CD14-positive monocyte (primary cell): ENCODE results near the gene CALHM1. TPM values are rescaled to one million over a fixed set of nuclear protein-coding genes. Genes with fewer than 3 reads are reported as not detected.
A peak's percentile ranks its signal among the peaks of the same experiment; 100 is the strongest.

Experiments
- DNase-seq, 3 donors: peaks; one replicate each; pipeline ENCODE4 v3.0.0-alpha.2; 2011 to 2022
- H2AFZ ChIP-seq: 2 replicates; pipeline ENCODE4 v1.6.0; 2012; ENCODE audit warnings: mild to moderate bottlenecking, low read depth, low read length, inconsistent platforms; ENCODE audit not compliant: insufficient read depth, poor library complexity, severe bottlenecking
- H3K27ac ChIP-seq, 2 donors: 1 replicate in 1 of 2; 2 replicates in 1 of 2; pipeline ENCODE4 v1.5.1; 2012 to 2013; ENCODE audit warnings: low read length in 2 of 2, control low read depth in 1 of 2, inconsistent platforms in 1 of 2, low read depth in 1 of 2, mild to moderate bottlenecking in 1 of 2
- H3K27me3 ChIP-seq, 2 donors: one replicate each; pipeline versions ENCODE4 v1.6.0 to v1.6.1; 2011 to 2013; ENCODE audit warnings: low read length in 2 of 2; ENCODE audit not compliant: control insufficient read depth in 2 of 2, insufficient read depth in 2 of 2
- H3K36me3 ChIP-seq, 2 donors: replicated peaks in 1 of 2; 1 replicate in 1 of 2; 2 replicates in 1 of 2; pipeline versions ENCODE4 v1.5.1 to v1.6.1; 2012 to 2013; ENCODE audit warnings: low read length in 2 of 2, control low read depth in 1 of 2, inconsistent platforms in 1 of 2, mild to moderate bottlenecking in 1 of 2; ENCODE audit not compliant: insufficient read depth in 2 of 2, control insufficient read depth in 1 of 2
- H3K4me1 ChIP-seq, 2 donors: 1 replicate in 1 of 2; 2 replicates in 1 of 2; pipeline versions ENCODE4 v1.5.1 to v1.6.1; 2012 to 2013; ENCODE audit warnings: low read length in 2 of 2, control low read depth in 1 of 2, inconsistent platforms in 1 of 2, mild to moderate bottlenecking in 1 of 2, moderate library complexity in 1 of 2; ENCODE audit not compliant: insufficient read depth in 2 of 2, control insufficient read depth in 1 of 2
- H3K4me2 ChIP-seq: replicated peaks from 2 replicates; pipeline ENCODE3; 2012; ENCODE audit warnings: low read length, moderate library complexity, mild to moderate bottlenecking; ENCODE audit not compliant: poor library complexity, severe bottlenecking; ENCODE audit errors: extremely low read depth
- H3K4me3 ChIP-seq, 3 experiments: fragments of 200-600 bp in 1 of 3; sonication (generic) in 1 of 3; replicated peaks in 1 of 3; 1 replicate in 2 of 3; 2 replicates in 1 of 3; pipeline ENCODE4 v1.5.1; 2011 to 2013; ENCODE audit warnings: low read length in 3 of 3, mild to moderate bottlenecking in 3 of 3, control low read depth in 2 of 3, low read depth in 2 of 3, inconsistent platforms in 1 of 3, moderate library complexity in 1 of 3
- H3K79me2 ChIP-seq: 2 replicates; pipeline ENCODE4 v1.6.0; 2012; ENCODE audit warnings: mild to moderate bottlenecking, control low read depth, inconsistent platforms, low read length, moderate library complexity; ENCODE audit not compliant: insufficient read depth
- H3K9ac ChIP-seq: 2 replicates; pipeline ENCODE4 v1.6.0; 2017; ENCODE audit warnings: low read length, mild to moderate bottlenecking; ENCODE audit not compliant: insufficient read depth, poor library complexity, severe bottlenecking
- H3K9me3 ChIP-seq, 2 donors: replicated peaks in 1 of 2; 1 replicate in 1 of 2; 2 replicates in 1 of 2; pipeline versions ENCODE4 v1.5.1 to v1.6.1; 2012 to 2013; ENCODE audit warnings: low read length in 2 of 2, control low read depth in 1 of 2; ENCODE audit not compliant: control insufficient read depth in 1 of 2, insufficient read depth in 1 of 2
- H4K20me1 ChIP-seq: 2 replicates; pipeline ENCODE4 v1.6.0; 2012; ENCODE audit warnings: mild to moderate bottlenecking, low read length, control low read depth, moderate library complexity; ENCODE audit not compliant: insufficient read depth
- H3K27ac Mint-ChIP-seq, 7 donors: one replicate each; pipeline ENCODE4 v1.8.0; 2020; ENCODE audit warnings: mild to moderate bottlenecking in 7 of 7, mixed read lengths in 7 of 7, moderate library complexity in 6 of 7, inconsistent platforms in 2 of 7
- H3K27me3 Mint-ChIP-seq, 3 donors: one replicate each; pipeline ENCODE4 v1.8.0; 2021 to 2022; ENCODE audit warnings: low read depth in 3 of 3, mild to moderate bottlenecking in 3 of 3, mixed read lengths in 3 of 3, moderate library complexity in 3 of 3, inconsistent platforms in 1 of 3
- H3K36me3 Mint-ChIP-seq, 2 donors: one replicate each; pipeline ENCODE4 v1.8.0; 2020; ENCODE audit warnings: mixed read lengths in 2 of 2, inconsistent platforms in 1 of 2, mild to moderate bottlenecking in 1 of 2
- H3K4me1 Mint-ChIP-seq: one replicate; pipeline ENCODE4 v1.8.0; 2020; ENCODE audit warnings: mild to moderate bottlenecking, mixed read lengths
- H3K4me3 Mint-ChIP-seq, 2 donors: one replicate each; pipeline ENCODE4 v1.8.0; 2020; ENCODE audit warnings: mild to moderate bottlenecking in 2 of 2, mixed read lengths in 2 of 2, moderate library complexity in 1 of 2
- H3K9me3 Mint-ChIP-seq, 7 donors: one replicate each; pipeline ENCODE4 v1.8.0; 2020 to 2022; ENCODE audit warnings: mixed read lengths in 7 of 7, mild to moderate bottlenecking in 6 of 7, moderate library complexity in 6 of 7, inconsistent platforms in 2 of 7
- CTCF ChIP-seq: fragments of 200-600 bp; IDR thresholded peaks from one replicate; pipeline ENCODE4 v1.8.0; 2022; ENCODE audit warnings: antibody characterized with exemption, mild to moderate bottlenecking
- WGBS: methylation state at CpG from one replicate; pipeline ENCODE4 v1.1.5; 2013; ENCODE audit warnings: missing lambda C conversion rate; ENCODE audit not compliant: insufficient coverage; 5-methylcytosine and 5-hydroxymethylcytosine counted together
- intact Hi-C, 2 donors: fragments of 100-400 bp; cut with micrococcal nuclease; formaldehyde crosslinking; loops; one replicate each; pipeline versions ENCODE4 v1.15.0 to v1.15.1; 2023
- polyA plus RNA-seq, 3 donors: library from polyadenylated mRNA; depleted of rRNA in 1 of 3; unstranded in 2 of 3; stranded (reverse) in 1 of 3; fragments of 300-500 nt in 2 of 3; fragments of >200 nt in 1 of 3; fragmentation: Illumina TruSeq in 2 of 3; gene quantifications; 1 replicate in 2 of 3; 2 replicates in 1 of 3; pipeline ENCODE4 v1.2.3, GENCODE V29; 2012 to 2021

CALHM1 gene
- polyA plus RNA-seq, 3 donors = not detected

GRCh38 chr10:103451831-103452505 is 6.7 kb downstream of the CALHM1 start, which contains the start of gene CALHM2:
TSS of gene CALHM2 (minus strand) at chr10:103452370. CDS start at chr10:103449941, 2,429 bp downstream.
- Histone ChIP-seq H2AFZ (peak within 1 kb of the TSS; percentile 95), H3K4me2 (peak within 1 kb of the TSS; percentile 93)

More at GRCh38 chr10:103451831-103452505, 6.7 kb downstream of the CALHM1 start, which contains the start of gene CALHM2:
- peak within 1 kb of the TSS; percentile 48 to 77 for H3K27ac ChIP-seq
- no peaks in the 10 kb centered on the region for H3K9me3 ChIP-seq
- Mint-ChIP-seq H3K27ac (peak within 1 kb of the TSS; percentile 53 to 93 (median 85)), H3K4me1 (peaks cover 62% of the 10 kb centered on the region), H3K4me3 (peak within 1 kb of the TSS; percentile 93 to 98), H3K27me3 (peaks cover 1 to 7% (median 6%) of the 10 kb centered on the region in 3 donors), H3K9me3 (no peaks in the 10 kb centered on the region), H3K36me3 (peaks cover 34 to 41% of the 10 kb centered on the region in 2 donors)
- H3K4me3 ChIP-seq = peak within 1 kb of the TSS; percentile 73 to 96 (median 94)
- peak within 1 kb of the TSS; percentile 72 for H3K9ac ChIP-seq
- WGBS = 0% methylated on average over 16 of the region's 32 CpGs
- H3K4me1 ChIP-seq = peaks cover 43 to 64% of the 10 kb centered on the region in 2 donors
- H3K36me3 ChIP-seq = peaks cover 30 to 39% of the 10 kb centered on the region in 2 donors
- intact Hi-C loops = loop anchor here in 1 of 2 donors (5.0 kb wide), 1 partner anchor 35 kb away; no protein-coding TSS in a partner anchor
- H4K20me1 ChIP-seq = peaks cover 39% of the 10 kb centered on the region
- peaks cover 50% of the 10 kb centered on the region for H3K79me2 ChIP-seq
- peak; percentile 51 to 52 (median 51) for DNase-seq
- H3K27me3 ChIP-seq = no peaks in the 10 kb centered on the region
- no peak for TF ChIP-seq CTCF
